WERI-Rb-1 (cell line): ENCODE data around the gene CIT.

Experiments
- DNase-seq: peaks from one replicate; pipeline ENCODE4 v3.0.0-alpha.2; 2020
- H3K27ac ChIP-seq: fragments of 250-450 bp; sonication (Bioruptor Pico); 2 replicates; pipeline ENCODE4 v1.5.1; 2020; ENCODE audit warnings: mild to moderate bottlenecking, moderate library complexity
- H3K27me3 ChIP-seq: fragments of 250-450 bp; sonication (Bioruptor Pico); 2 replicates; pipeline ENCODE4 v1.5.1; 2021; ENCODE audit warnings: mild to moderate bottlenecking, low read depth, moderate library complexity; ENCODE audit not compliant: insufficient read depth, severe bottlenecking
- H3K36me3 ChIP-seq: fragments of 250-450 bp; sonication (Bioruptor Pico); 2 replicates; pipeline ENCODE4 v1.5.1; 2020; ENCODE audit warnings: mild to moderate bottlenecking, moderate library complexity
- H3K4me3 ChIP-seq: 2 replicates; pipeline ENCODE4 v1.5.1; 2011; ENCODE audit warnings: low read depth, mild to moderate bottlenecking, control low read depth, low read length
- H3K9me3 ChIP-seq: fragments of 250-450 bp; sonication (Bioruptor Pico); 2 replicates; pipeline ENCODE4 v1.5.1; 2021; ENCODE audit warnings: mild to moderate bottlenecking, moderate library complexity; ENCODE audit not compliant: severe bottlenecking
- TF ChIP-seq, protein P1 (sequence below): IDR thresholded peaks from 2 replicates; pipeline ENCODE4 v1.5.1; 2011; ENCODE audit warnings: low read depth, mild to moderate bottlenecking, control low read depth, inconsistent platforms, low read length

CIT gene

DNA sequence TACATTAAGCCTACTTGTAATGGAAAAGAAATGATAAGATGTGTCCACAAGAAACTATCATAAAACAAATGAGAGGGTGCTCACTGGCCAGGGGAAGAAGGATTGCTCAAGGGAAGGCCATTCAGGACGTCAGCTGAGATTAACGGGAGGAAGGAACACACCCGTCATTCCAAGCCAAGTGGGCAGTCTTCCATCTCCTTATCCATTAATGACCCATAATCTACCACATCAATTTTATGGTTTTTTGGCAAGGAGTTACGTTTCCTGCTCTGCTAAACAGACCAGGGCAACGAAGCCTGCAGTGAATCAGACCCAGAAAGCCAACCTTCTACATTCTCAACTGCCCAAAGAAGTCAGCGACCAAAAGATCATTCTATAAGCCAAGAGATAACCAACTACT is 184.1 kb downstream of the CIT start:
- TF ChIP-seq, protein P1, sequence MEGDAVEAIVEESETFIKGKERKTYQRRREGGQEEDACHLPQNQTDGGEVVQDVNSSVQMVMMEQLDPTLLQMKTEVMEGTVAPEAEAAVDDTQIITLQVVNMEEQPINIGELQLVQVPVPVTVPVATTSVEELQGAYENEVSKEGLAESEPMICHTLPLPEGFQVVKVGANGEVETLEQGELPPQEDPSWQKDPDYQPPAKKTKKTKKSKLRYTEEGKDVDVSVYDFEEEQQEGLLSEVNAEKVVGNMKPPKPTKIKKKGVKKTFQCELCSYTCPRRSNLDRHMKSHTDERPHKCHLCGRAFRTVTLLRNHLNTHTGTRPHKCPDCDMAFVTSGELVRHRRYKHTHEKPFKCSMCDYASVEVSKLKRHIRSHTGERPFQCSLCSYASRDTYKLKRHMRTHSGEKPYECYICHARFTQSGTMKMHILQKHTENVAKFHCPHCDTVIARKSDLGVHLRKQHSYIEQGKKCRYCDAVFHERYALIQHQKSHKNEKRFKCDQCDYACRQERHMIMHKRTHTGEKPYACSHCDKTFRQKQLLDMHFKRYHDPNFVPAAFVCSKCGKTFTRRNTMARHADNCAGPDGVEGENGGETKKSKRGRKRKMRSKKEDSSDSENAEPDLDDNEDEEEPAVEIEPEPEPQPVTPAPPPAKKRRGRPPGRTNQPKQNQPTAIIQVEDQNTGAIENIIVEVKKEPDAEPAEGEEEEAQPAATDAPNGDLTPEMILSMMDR = no peak
- no peak for DNase-seq
- Histone ChIP-seq H3K9me3 (no peaks in the 10 kb centered on the region), H3K27ac (no peak overlapping the region), H3K4me3 (no peak overlapping the region), H3K36me3 (peaks cover 42% of the 10 kb centered on the region), H3K27me3 (no peaks in the 10 kb centered on the region)

DNA sequence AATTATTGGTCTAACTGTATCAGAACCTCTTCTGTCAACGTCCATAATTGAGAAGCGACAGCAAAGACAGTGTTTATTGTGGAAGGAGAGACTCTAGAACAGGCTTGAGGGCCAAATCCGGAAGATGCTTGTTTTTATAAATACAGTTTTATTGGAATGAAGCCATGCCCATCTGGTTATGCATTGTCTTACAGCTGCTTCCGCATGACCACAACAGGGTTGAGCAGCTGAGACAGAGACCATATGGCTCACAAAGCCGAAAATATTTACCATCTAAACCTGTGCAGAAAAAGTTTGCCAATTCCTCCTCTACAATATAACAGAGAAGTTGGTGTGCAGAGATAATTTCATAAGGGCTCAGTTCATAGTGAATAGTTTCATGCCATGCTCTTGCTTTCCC is 184.7 kb downstream of the CIT start:
- no peaks in the 10 kb centered on the region for H3K27me3 ChIP-seq
- H3K4me3 ChIP-seq = no peak overlapping the region
- no peak overlapping the region for H3K27ac ChIP-seq
- H3K36me3 ChIP-seq = peaks cover 40% of the 10 kb centered on the region
- TF ChIP-seq, protein P1 = no peak
- H3K9me3 ChIP-seq = no peaks in the 10 kb centered on the region
- no peak for DNase-seq

DNA sequence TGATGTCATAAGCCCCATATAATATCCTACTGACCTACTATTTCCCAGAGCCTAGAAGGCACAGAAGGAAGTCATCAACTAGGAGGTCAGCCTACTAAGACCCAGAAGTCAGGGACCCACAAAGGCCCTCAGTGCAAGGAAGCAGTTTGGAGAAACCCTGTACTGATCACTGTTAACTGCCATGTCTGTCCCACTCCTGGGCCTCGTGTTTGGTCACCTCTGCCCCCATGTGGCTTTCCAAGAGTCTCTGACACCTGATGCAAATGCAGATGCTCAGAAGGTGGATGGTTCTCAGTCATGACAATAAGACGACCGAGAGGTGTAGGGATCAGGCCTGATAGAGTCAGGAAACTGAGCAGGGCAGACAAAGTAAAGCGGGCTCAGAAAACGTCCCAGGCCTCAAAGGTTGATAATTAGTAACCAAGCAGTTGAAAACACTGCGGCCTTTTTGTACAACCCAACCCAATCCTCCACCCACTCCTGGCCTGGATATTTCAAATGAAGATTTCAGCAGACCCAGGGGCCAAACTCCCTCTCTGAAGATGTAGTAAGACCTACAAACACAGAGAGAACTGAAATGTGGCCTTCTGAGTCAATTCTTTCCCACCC is 185.8 kb downstream of the CIT start:
- Histone ChIP-seq H3K4me3 (no peak overlapping the region), H3K36me3 (peaks cover 43% of the 10 kb centered on the region), H3K9me3 (no peaks in the 10 kb centered on the region), H3K27ac (no peak overlapping the region), H3K27me3 (no peaks in the 10 kb centered on the region)
- no peak for DNase-seq
- TF ChIP-seq, protein P1 = no peak

DNA sequence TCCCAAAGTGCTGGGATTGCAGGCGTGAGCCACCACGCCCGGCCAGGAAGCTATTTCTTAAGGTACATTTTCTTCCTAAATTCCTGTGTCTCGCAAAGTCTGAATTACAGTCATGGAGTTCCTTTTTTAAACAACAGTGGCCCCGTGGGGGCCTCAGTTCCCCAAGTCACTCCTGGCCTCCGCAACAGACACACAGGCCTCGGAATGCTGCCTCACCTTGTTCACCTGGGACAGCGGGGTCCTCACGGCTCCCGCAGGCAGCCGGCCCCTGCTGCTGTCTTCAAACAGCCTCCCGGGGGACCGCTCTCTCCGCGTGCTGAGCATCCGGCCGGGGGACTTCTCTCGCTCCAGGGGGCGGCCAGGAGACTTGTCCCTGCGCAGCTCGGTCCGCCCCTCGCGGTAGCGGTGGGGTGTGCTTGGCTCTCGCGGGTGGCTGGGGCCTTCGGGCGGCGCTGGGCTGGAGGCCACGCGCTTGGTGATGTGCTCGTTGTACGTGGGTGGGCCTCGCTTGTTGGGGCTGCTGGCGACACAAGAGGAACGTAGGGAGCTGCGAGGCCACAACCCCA is 187.1 kb downstream of the CIT start:
- H3K27ac ChIP-seq = no peak overlapping the region
- no peaks in the 10 kb centered on the region for H3K9me3 ChIP-seq
- H3K36me3 ChIP-seq = peaks cover 38% of the 10 kb centered on the region
- H3K27me3 ChIP-seq = no peaks in the 10 kb centered on the region
- no peak overlapping the region for H3K4me3 ChIP-seq
- TF ChIP-seq, protein P1 = no peak
- DNase-seq = no peak

DNA sequence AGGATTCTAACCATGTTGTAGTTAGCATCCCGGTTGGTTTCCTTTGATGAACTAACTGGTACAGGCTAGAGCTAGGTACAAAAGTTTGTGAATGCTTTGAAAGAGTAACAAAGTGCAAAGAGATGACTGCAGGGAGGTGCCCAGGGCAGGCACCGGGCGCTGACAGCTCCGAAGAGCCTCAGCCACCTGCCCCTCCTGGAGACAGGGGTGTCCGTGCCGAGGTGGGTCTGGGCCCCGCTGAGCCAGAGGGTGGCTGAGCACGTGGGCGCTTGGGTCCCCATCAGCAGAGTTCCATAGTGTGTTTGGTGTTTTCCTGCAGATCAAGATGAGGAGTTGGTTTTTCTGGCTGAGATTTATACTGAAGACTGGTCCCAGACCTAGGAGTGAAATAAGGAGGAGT is 189.2 kb downstream of the CIT start:
- TF ChIP-seq, protein P1 = no peak
- peaks cover 33% of the 10 kb centered on the region for H3K36me3 ChIP-seq
- DNase-seq = no peak
- no peaks in the 10 kb centered on the region for H3K9me3 ChIP-seq
- H3K4me3 ChIP-seq = no peak overlapping the region
- H3K27ac ChIP-seq = no peak overlapping the region
- no peaks in the 10 kb centered on the region for H3K27me3 ChIP-seq

DNA sequence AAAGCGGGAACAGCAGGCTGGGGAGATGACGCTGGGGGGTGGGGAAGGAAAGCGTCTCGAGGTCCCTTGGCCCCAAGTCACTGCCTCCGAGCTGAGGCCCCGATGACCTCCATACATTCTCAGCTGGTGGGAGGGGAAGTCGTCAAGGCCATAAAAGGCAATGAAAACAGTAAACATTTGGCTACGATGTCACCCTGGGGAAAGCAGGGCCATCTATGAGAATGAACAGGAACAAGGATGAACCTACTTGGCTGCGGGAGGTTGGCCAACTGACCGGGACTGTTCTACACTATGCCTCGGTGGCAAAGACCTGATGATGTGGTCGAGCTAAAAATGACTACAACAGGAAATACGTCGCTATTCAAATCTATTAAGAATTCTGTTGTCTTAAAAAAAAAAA is 189.7 kb downstream of the CIT start:
- Histone ChIP-seq H3K9me3 (no peaks in the 10 kb centered on the region), H3K36me3 (peaks cover 34% of the 10 kb centered on the region), H3K4me3 (no peak overlapping the region), H3K27ac (no peak overlapping the region), H3K27me3 (no peaks in the 10 kb centered on the region)
- TF ChIP-seq, protein P1 = no peak
- DNase-seq = no peak
